Measurements from ENCODE around the gene AMD1. TPM values are rescaled to one million over a fixed set of nuclear protein-coding genes. Genes with fewer than 3 reads are reported as not detected.

The AMD1 gene
- total RNA-seq, 4 donors from 2014 or later, result 37.1 to 61.9 (median 42.8) TPM

- no peak for DNase-seq
- peaks cover 0 to 5% (median 0%) of the 10 kb centered on the region in 4 donors for H3K4me1 ChIP-seq
Observed at GRCh38 chr6:110934381-110934898, 59.9 kb downstream of the AMD1 start.

GRCh38 chr6:110935171-110935570 is 60.6 kb downstream of the AMD1 start:
- Histone ChIP-seq H3K4me3 (no peak overlapping the region), H3K4me1 (peaks cover 0 to 5% (median 0%) of the 10 kb centered on the region in 4 donors), H3K27me3 (no peaks in the 10 kb centered on the region), H3K27ac (no peak overlapping the region), H3K36me3 (no peaks in the 10 kb centered on the region), H3K9me3 (no peaks in the 10 kb centered on the region)
- DNase-seq, result no peak
- no peak for TF ChIP-seq POLR2A (IDR thresholded peaks at IDR 0.05)
- TF ChIP-seq CTCF (IDR thresholded peaks at IDR 0.05), result no peak

More at GRCh38 chr6:110934381-110934898, 59.9 kb downstream of the AMD1 start:
- no peak overlapping the region for H3K4me3 ChIP-seq
- TF ChIP-seq POLR2A (IDR thresholded peaks at IDR 0.05) (no peak), CTCF (IDR thresholded peaks at IDR 0.05) (no peak)
- no peak overlapping the region for H3K27ac ChIP-seq
- no peaks in the 10 kb centered on the region for H3K9me3 ChIP-seq
- H3K36me3 ChIP-seq, result no peaks in the 10 kb centered on the region
- no peaks in the 10 kb centered on the region for H3K27me3 ChIP-seq

GRCh38 chr6:110938171-110938570 is 63.6 kb downstream of the AMD1 start:
- no peak overlapping the region for H3K4me3 ChIP-seq
- TF ChIP-seq CTCF (IDR thresholded peaks at IDR 0.05), result no peak
- no peak for TF ChIP-seq POLR2A (IDR thresholded peaks at IDR 0.05)
- peaks cover 0 to 5% (median 0%) of the 10 kb centered on the region in 4 donors for H3K4me1 ChIP-seq
- no peak overlapping the region for H3K27ac ChIP-seq
- H3K27me3 ChIP-seq, result no peaks in the 10 kb centered on the region
- no peaks in the 10 kb centered on the region for H3K36me3 ChIP-seq
- DNase-seq, result no peak
- H3K9me3 ChIP-seq, result no peaks in the 10 kb centered on the region

GRCh38 chr6:110939429-110940200 is 65.0 kb downstream of the AMD1 start:
- Histone ChIP-seq H3K4me3 (no peak overlapping the region), H3K9me3 (no peaks in the 10 kb centered on the region), H3K27me3 (no peaks in the 10 kb centered on the region), H3K27ac (no peak overlapping the region), H3K36me3 (no peaks in the 10 kb centered on the region), H3K4me1 (no peaks in the 10 kb centered on the region)
- TF ChIP-seq POLR2A (IDR thresholded peaks at IDR 0.05) (no peak), CTCF (IDR thresholded peaks at IDR 0.05) (no peak)
- no peak for DNase-seq

GRCh38 chr6:110944681-110945151 is 70.1 kb downstream of the AMD1 start:
- TF ChIP-seq POLR2A (IDR thresholded peaks at IDR 0.05), result no peak
- TF ChIP-seq CTCF (IDR thresholded peaks at IDR 0.05), result no peak
- H3K27me3 ChIP-seq, result no peaks in the 10 kb centered on the region
- no peak overlapping the region for H3K27ac ChIP-seq
- H3K36me3 ChIP-seq, result no peaks in the 10 kb centered on the region
- H3K4me1 ChIP-seq, result no peaks in the 10 kb centered on the region
- H3K9me3 ChIP-seq, result no peaks in the 10 kb centered on the region
- H3K4me3 ChIP-seq, result no peak overlapping the region
- no peak for DNase-seq

Small RNA genes lying within 50 kb of the gene (small RNA-seq; reads per million reads assigned to genes)
- gene RNU6-1115P (0 reads per million in 2 donors), gene SNORA40C (0 reads per million in 2 donors)

Other genes with a start within 250 kb of the AMD1 start
- 10 to 100 TPM; 10.5 to 14.6 (median 12.9) TPM for gene CDK19, start 59.3 kb upstream of the AMD1 start, total RNA-seq
- 10 to 100 TPM; 15.7 to 31.4 (median 25.8) TPM for gene GTF3C6, start 83.9 kb downstream of the AMD1 start, total RNA-seq
- 1 to 10 TPM; 3.5 to 9.6 (median 7.2) TPM for gene RPF2, start 107.3 kb downstream of the AMD1 start, total RNA-seq
- 1 to 10 TPM; 2.5 to 9.5 (median 9.3) TPM for gene SLC16A10, start 212.7 kb downstream of the AMD1 start, total RNA-seq